Neural cell (in vitro differentiated cells): ENCODE data around the gene PC. TPM values are rescaled to one million over a fixed set of nuclear protein-coding genes. Genes with fewer than 3 reads are reported as not detected.
A peak's percentile ranks its signal among the peaks of the same experiment; 100 is the strongest.

Experiments used
- H2AFZ ChIP-seq: fragments of 200-600, 300-800 bp; sonication (generic), shearing (Covaris generic); 2 replicates; pipeline ENCODE4 v1.6.0; 2014; ENCODE audit warnings: low read depth, mild to moderate bottlenecking, antibody characterized with exemption, low read length, moderate library complexity
- H3F3A ChIP-seq: fragments of 200-600 bp; shearing (Covaris generic); 2 replicates; pipeline ENCODE4 v1.6.1; 2016; ENCODE audit warnings: mild to moderate bottlenecking, moderate library complexity, mixed read lengths, antibody characterized with exemption, low read length; ENCODE audit not compliant: insufficient read depth, poor library complexity, severe bottlenecking
- H3K27ac ChIP-seq: fragments of 200-600, 300-800 bp; sonication (generic), shearing (Covaris generic); 2 replicates; pipeline ENCODE4 v1.5.1; 2014; ENCODE audit warnings: mild to moderate bottlenecking, low read length, moderate library complexity
- H3K27me3 ChIP-seq: fragments of 300-800, 200-600 bp; sonication (generic), shearing (Covaris generic); 2 replicates; pipeline ENCODE4 v1.6.0; 2014; ENCODE audit warnings: mild to moderate bottlenecking, low read depth, low read length, moderate library complexity; ENCODE audit not compliant: insufficient read depth
- H3K36me3 ChIP-seq: fragments of 300-800, 200-600 bp; sonication (generic), shearing (Covaris generic); 2 replicates; pipeline ENCODE4 v1.5.1; 2014; ENCODE audit warnings: mild to moderate bottlenecking, antibody characterized with exemption, low read length, moderate library complexity; ENCODE audit not compliant: insufficient read depth
- H3K4me2 ChIP-seq: fragments of 300-800, 200-600 bp; sonication (generic), shearing (Covaris generic); 2 replicates; pipeline ENCODE4 v1.6.0; 2014; ENCODE audit warnings: mild to moderate bottlenecking, low read length
- H3K4me3 ChIP-seq: fragments of 300-800, 200-600 bp; sonication (generic), shearing (Covaris generic); 2 replicates; pipeline ENCODE4 v1.5.1; 2014; ENCODE audit warnings: mild to moderate bottlenecking, low read length, moderate library complexity
- H3K79me2 ChIP-seq: fragments of 200-600 bp; shearing (Covaris generic); replicated peaks from 2 replicates; pipeline ENCODE4 v1.6.0; 2014; ENCODE audit warnings: mild to moderate bottlenecking, low read length, moderate library complexity; ENCODE audit not compliant: insufficient read depth
- H3K9ac ChIP-seq: fragments of 300-800, 200-600 bp; sonication (generic), shearing (Covaris generic); 2 replicates; pipeline ENCODE4 v1.6.1; 2016; ENCODE audit warnings: mild to moderate bottlenecking, low read length, mixed read lengths
- H3K9me2 ChIP-seq: fragments of 200-600 bp; shearing (Covaris generic); 2 replicates; pipeline ENCODE4 v1.6.1; 2016; ENCODE audit warnings: mild to moderate bottlenecking, low read length, mixed read lengths; ENCODE audit not compliant: insufficient read depth
- H3K9me3 ChIP-seq: fragments of 200-600, 300-800 bp; sonication (generic), shearing (Covaris generic); 2 replicates; pipeline ENCODE4 v1.6.1; 2016; ENCODE audit warnings: mild to moderate bottlenecking, mixed run types, low read length, moderate library complexity, mixed read lengths
- H4K20me1 ChIP-seq: fragments of 200-600 bp; shearing (Covaris generic); 2 replicates; pipeline ENCODE4 v1.6.1; 2016; ENCODE audit warnings: mild to moderate bottlenecking, mixed run types; ENCODE audit not compliant: insufficient read depth
- CTCF ChIP-seq: fragments of 450-650 bp; IDR thresholded peaks from 2 replicates; pipeline ENCODE4 v1.5.1; 2014; ENCODE audit warnings: antibody characterized with exemption, mild to moderate bottlenecking, moderate library complexity; ENCODE audit not compliant: poor library complexity, severe bottlenecking
- EP300 ChIP-seq: fragments of 450-650 bp; conservative IDR thresholded peaks from 2 replicates; pipeline ENCODE4 v1.6.1; 2014; ENCODE audit warnings: antibody characterized with exemption, mild to moderate bottlenecking, moderate library complexity; ENCODE audit not compliant: poor library complexity, severe bottlenecking
- EZH2 ChIP-seq: fragments of 200-600, 300-800 bp; shearing (Covaris generic), sonication (generic); IDR thresholded peaks from 2 replicates; pipeline ENCODE4 v1.6.1; 2014; ENCODE audit warnings: antibody characterized with exemption, low read length, borderline replicate concordance, mild to moderate bottlenecking; ENCODE audit not compliant: insufficient read depth, poor library complexity, severe bottlenecking
- MXI1 ChIP-seq: fragments of 450-650 bp; conservative IDR thresholded peaks from 2 replicates; pipeline ENCODE4 v1.6.1; 2014; ENCODE audit warnings: antibody characterized with exemption, mild to moderate bottlenecking; ENCODE audit not compliant: poor library complexity, severe bottlenecking
- POLR2AphosphoS5 ChIP-seq: IDR thresholded peaks from 2 replicates; pipeline ENCODE4 v1.6.1; 2012
- RAD21 ChIP-seq: fragments of 450-650 bp; conservative IDR thresholded peaks from 2 replicates; pipeline ENCODE4 v1.6.1; 2014; ENCODE audit warnings: antibody characterized with exemption, mild to moderate bottlenecking, moderate library complexity
- REST ChIP-seq: IDR thresholded peaks from 2 replicates; pipeline ENCODE4 v1.6.1; 2012; ENCODE audit warnings: borderline replicate concordance
- SMC3 ChIP-seq: fragments of 450-650 bp; conservative IDR thresholded peaks from 2 replicates; pipeline ENCODE4 v1.6.1; 2014; ENCODE audit warnings: antibody characterized with exemption, mild to moderate bottlenecking, moderate library complexity; ENCODE audit not compliant: poor library complexity
- TAF1 ChIP-seq: IDR thresholded peaks from 2 replicates; pipeline ENCODE4 v1.6.1; 2012; ENCODE audit warnings: low read depth
- polyA plus RNA-seq: library from polyadenylated mRNA; depleted of rRNA; stranded (reverse); fragments of >200 nt; gene quantifications from 2 replicates; pipeline ENCODE4 v1.2.3, GENCODE V29; 2014

Gene PC
- polyA plus RNA-seq, 1 donor from 2014 or later = 8.9 TPM

- Histone ChIP-seq H3K9me3 (no peaks in the 10 kb centered on the region), H3K27me3 (no peaks in the 10 kb centered on the region), H3K4me2 (no peak overlapping the region), H3F3A (no peaks in the 10 kb centered on the region), H3K27ac (no peak overlapping the region), H3K4me3 (no peak overlapping the region), H3K9ac (no peak overlapping the region), H3K9me2 (no peaks in the 10 kb centered on the region), H4K20me1 (no peaks in the 10 kb centered on the region), H2AFZ (no peak overlapping the region), H3K36me3 (no peaks in the 10 kb centered on the region), H3K79me2 (no peaks in the 10 kb centered on the region)
- TF ChIP-seq SMC3 = no peak
- TF ChIP-seq TAF1 = no peak
- no peak for TF ChIP-seq REST
- TF ChIP-seq CTCF = peak; percentile 12
- TF ChIP-seq EZH2 = no peak
Measured at GRCh38 chr11:66881451-66881835, 76.7 kb downstream of the PC start.

- no peak overlapping the region for H3K9ac ChIP-seq
- no peaks in the 10 kb centered on the region for H4K20me1 ChIP-seq
- H3K9me2 ChIP-seq = no peaks in the 10 kb centered on the region
- no peak overlapping the region for H3K4me3 ChIP-seq
- no peaks in the 10 kb centered on the region for H3F3A ChIP-seq
- no peak overlapping the region for H3K4me2 ChIP-seq
- TF ChIP-seq TAF1 (no peak), POLR2AphosphoS5 (no peak), REST (no peak), EP300 (no peak), CTCF (no peak), MXI1 (no peak), RAD21 (no peak), SMC3 (no peak), EZH2 (no peak)
- H3K27me3 ChIP-seq = no peaks in the 10 kb centered on the region
- H2AFZ ChIP-seq = no peak overlapping the region
- H3K9me3 ChIP-seq = no peaks in the 10 kb centered on the region
- no peak overlapping the region for H3K27ac ChIP-seq
- H3K36me3 ChIP-seq = no peaks in the 10 kb centered on the region
- no peaks in the 10 kb centered on the region for H3K79me2 ChIP-seq
Measured at GRCh38 chr11:66880496-66881450, 77.4 kb downstream of the PC start.
